HPDE6-E6E7 (cell line): Measurements from ENCODE around the gene MEIOC.
"Not testable (repeated sequence)": the region's sequence is repeated elsewhere in the genome, so short reads cannot be mapped to it uniquely, and the experiment has no call there.

Source experiments
- DNase-seq: peaks from one replicate; pipeline ENCODE4 v3.0.0; 2011; ENCODE audit warnings: missing footprints; ENCODE audit errors: extremely low spot score

MEIOC gene

DNA sequence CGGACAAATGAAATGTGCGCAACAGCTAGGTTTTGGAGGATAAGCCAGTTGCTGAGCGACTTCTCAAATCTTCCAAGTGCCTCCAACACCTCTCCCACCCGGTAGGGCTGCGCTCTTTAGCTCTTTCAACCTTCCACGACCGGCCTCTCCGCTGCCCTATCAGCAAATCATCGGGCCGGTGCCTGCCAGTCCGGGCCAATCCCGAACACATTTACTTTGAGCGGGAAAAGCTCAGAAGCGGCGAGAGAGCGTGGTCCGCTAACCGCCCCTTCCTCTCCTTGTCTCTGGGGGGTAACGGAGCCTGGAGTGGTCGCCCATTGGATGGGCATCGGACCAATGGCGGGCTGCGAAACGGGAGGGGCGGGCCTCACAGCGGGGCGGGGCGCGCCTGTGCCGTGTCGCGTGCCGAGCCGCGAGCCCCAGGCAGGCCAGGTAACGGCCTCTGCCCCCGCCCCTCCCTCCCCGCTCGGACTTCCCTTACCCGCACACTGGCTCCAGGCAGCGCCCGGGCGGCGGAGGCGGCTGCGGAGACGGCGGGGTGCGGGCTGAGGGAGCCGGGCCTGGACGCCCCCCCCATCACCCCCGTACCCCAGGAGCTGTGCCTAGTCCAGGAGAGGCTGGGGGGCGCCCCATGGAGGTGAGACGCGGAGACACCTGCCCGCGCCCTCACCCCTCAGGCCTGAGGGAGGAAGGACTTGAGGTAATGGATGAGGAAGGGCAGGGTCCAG lies at the start of gene MEIOC:
TSS of gene MEIOC (plus strand) at position 486 of the 728 bp plus-strand sequence. CDS start at position 632, 146 bp downstream.
- DNase-seq, result no peak

DNA sequence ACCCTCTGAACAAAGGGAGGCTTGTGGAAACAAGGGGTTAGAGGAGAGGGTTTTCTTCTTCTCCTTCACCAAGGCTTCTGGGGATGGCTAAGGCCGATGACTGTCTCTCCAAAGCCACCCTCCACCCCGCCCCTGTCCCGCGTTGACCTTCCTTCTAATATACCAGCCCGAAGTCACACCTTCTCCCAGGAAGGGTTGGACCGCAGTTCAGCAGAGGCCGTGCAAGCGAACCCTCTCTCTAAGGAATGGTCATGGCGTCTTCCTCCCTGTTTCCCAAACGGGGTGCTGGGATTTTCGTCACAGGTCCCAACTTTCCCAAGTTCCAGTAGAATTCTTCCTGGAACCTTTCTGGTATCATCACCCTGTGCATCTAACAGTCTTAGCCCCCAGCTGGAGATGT lies 49.6 kb upstream of the MEIOC start:
- DNase-seq, result no peak

DNA sequence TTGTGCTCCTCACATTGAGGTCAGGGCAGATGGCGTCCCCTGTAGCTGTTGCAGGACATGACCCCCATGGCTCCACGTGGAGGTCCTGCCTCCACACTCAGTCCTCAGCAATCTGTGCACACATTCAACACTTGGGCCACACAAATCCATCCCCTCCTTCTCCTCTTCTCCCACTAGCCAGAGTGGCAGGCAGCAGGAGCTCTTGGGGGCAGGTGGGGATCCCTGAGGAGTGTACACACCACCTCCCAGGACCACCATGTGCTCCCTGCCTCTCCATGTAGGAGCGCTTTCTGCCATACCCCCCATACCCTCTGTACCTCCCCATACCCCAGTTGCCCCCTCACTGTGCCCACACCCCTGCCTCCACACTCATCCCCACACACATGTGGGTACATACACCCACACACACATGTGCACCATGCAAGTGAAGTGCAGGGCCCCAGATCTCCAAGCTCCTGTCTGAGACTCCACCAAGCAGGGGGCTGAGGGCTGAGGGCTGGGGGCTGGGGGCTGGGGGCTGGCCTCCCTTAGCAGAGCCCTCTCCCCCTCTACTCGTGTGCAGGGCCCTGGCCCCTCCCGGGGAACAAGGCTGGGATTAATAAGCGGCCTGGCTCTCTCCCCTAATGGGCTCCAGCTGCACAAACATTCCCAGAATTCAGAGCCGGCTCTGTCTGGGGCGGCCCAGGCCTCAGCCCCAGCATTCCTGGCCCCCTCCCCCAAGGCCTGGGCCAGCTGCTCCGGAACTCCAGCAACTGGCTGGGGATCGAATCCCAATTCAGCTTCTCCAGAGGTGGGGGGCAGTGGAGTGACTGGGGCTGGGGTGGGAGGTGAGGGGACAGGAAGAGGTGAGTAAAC lies 48.2 kb upstream of the MEIOC start:
- no peak for DNase-seq

DNA sequence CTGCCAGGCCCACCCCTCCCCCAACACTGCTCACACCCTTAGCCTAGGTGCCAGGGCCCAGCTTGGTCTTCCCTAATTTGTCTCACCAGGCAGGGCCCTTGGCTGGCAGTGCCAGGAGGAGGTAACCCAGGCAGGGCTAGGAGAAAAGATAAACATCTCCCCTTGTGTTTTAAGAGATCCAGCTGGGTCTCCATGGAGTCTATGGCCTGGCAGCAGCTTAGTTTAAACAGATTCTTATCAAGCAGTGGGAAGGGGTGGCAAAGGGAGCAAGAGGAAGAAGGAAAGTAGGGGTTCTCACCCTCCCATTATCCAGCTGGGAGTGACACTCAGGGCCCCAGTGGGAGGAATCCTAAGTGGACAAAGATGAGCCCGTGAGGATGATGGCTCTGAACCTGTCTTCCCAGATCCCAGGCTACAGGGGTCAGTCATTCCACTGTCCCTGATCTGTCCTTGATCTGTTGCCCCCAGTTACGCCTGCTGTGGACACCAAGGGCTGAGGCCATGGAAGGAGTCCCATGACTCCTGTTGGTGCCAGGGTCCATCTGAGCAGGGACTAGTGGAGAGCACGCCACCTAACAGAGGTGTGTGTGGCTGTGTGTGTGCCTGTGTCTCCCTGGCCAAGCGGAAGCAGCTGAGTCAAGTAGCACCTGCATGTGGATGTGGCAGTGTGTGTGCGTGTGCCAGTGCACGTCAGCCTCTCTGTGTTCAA lies 47.4 kb upstream of the MEIOC start:
- no peak for DNase-seq

DNA sequence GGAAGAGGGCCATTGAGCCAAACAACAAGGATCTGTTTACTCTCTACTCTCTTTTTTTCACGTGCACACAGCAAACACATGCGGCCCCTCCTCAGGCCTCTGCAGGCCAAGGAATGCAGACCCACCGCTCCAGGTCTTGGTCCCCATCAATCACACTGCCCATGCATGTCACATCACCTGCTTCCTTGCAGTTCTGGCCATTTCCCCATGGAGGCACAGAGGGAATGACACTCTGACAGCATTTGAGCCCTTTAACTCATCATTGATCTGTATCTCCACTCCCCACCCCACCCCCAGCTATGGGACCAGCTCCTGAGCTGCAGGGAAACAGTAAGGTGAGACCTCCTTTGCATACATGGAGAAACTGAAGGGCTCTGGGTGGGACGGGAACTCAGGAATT lies 45.9 kb upstream of the MEIOC start:
- DNase-seq, result no peak

DNA sequence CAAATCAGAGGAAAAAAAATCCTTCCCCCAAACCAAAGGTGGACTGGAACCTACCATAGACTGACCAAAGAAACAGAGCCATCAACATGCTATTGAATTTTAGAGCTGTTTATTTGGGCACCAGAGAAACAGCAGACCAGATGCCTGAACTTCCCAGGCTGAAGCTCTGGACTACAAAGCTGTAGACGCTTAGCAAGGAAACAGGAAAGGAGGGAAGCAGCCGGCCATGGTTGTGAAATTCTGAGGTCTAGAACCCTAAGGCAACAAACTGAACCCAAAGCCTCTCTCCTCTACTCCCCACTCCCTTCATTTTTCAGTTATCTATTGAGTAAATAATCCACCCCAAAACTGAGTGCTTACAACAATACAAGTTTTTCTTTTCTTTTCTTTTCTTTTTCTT lies 45.4 kb upstream of the MEIOC start:
- no peak for DNase-seq

DNA sequence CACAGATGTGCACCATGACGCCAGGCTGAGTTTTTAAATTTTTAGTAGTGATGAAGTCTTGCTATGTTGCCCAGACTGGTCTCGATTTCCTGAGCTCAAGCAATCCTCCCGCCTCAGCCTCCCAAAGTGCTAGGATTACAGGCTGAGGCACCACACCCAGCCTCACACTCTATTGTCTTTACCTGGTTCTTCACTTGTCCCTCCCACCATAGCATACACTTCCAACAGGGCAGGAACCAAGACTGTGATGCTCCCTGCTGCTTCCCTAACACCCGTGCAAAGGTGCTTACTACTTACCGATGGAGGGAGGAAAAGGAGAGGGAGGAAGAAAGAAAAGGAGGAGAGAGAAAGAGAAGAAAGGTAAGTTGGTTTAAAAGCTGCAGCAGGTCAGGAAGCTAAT lies 41.4 kb upstream of the MEIOC start:
- DNase-seq, result no peak

DNA sequence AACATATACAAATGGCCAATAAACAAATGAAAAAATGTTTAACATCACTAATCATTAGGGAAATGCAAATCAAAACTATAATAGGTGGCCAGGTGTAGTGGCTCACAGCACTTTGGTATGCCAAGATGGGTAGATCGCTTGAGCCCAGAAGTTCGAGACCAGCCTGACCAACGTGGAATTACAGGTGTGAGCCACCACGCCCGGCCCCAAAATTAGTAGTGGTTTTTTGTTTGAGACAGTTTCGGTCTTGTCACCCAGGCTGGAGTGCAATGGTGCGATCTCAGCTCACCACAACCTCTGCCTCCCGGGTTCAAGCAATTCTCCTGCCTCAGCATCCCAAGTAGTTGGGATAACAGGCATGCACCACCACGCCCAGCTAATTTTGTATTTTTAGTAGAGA lies 37.6 kb upstream of the MEIOC start:
- DNase-seq, result not testable (repeated sequence)

DNA sequence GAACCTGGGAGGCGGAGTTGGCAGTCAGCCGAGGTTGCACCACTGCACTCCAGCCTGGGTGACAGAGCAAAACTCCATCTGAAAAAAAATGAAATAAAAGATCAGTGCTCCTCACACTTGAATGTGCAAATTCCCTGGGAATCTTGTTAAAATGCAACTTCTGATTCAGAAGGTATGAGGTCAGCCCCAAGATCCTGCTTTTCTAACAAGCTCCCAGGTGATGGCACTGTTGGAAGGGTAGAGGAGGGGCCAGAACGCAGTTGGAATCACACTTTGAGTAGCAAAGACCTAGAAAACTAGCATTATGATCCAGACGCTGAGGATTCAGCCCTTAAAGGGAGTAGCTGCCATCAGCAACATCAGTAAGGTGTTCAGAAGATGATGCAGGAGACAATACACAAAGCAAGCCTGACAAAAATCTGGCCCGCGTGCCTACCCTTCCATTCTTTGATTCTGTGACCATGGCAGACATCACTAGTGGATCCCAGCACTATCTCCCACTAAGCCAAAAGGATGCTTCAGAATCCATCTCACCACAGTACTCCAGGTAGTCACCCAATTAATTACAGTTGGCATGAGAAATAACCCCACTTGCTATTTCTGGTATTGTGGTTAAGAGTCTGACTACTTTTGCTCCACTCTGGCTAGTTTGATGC lies 33.1 kb upstream of the MEIOC start:
- no peak for DNase-seq

DNA sequence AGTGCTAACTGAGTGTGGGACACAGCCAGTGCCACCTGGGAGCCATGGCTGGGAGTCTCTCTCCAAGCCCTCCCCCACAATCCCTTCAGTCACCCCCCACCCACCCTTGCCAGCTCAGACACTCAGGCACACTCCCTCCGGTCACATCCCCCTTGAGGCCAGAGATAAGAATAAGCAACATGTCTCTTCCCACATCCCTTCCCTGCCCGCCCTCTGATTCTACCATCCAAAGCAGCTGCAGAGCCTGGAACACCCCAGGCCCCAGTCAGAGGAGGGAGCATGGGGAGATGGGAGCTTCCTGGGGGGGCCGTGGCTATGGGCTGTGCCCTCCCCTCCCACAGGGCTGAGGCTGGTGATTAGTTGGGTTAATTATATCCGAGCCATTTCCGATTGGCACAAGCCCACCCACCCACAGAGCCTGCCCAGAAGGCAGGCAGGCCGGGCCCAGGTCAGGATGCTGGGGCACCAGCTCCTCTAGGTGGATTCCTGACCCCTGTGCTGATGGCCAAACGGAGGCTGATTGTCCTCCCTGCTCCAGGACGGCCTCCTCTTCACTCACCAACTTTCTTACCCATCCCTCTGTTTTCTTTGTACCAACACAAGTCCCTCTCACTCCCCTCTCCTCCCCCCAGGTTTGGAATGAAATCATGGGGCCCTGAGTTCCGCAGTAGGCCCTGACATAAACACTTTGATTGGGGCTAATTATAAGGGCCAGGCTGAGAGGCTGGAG lies 28.6 kb upstream of the MEIOC start:
- no peak for DNase-seq

DNA sequence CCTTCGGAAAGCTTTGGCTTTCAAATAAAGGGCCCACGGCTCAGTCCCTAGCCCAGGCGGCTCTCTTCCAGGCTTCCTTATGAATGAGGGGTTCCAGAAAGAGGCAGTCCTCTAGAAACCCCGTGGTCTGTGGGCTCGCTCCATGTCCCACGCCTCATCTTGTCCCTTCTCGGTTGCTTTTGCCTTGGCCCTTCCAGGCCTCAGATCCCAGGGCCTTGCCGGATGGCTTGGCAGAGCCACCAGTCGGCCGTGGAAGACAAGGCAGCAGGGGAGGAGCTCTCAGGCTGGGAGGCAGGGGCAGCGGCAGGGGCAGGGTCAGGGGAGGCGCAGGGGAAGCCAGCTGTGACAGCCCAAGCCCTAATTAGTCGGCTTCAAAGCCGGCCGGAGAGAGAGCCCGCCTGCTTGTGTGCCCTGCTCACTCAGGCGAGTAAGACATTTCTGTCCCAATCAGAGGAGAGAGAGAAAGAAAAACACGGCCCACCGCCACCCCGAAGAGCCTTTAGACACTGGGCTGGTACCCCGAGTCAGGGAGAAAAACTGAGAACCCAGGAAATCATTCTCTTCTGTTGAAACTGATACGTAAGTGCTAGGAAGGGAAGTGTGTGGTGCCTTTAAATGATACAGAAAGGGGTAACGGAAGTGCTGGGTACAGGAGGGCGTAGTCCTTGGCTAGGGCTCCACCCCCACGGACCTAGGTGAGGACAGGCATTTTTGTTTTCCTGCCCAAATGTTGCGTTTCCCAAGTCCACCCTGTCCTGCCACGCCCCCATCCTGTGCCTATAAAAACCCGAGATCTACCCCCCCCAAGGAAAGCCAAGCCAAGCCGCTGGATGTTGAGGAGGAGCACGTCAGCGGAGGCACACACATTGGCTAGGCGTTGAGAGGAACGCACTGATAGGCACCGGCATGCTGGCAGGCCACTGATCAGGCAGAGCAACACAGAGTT lies 27.8 kb upstream of the MEIOC start:
- no peak for DNase-seq

DNA sequence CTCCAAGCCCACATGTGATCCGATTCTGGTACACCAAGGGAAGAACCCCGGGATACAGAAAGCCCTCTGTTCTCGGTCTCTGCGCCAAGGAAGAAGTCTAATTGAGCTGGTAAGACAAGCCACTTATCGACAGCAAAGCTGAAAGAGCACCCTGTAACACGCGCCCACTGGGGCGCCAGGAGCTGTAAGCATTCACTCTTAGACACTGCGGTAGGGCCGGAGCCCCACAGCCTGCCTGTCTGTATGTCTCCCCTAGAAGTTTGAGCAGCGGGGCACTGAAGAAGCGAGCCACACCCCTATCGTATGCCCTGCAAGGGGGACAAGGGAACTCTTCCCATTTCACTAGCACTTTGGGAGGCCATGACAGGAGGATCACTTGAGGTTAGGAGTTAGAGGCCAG lies 27.0 kb upstream of the MEIOC start:
- DNase-seq, result no peak

DNA sequence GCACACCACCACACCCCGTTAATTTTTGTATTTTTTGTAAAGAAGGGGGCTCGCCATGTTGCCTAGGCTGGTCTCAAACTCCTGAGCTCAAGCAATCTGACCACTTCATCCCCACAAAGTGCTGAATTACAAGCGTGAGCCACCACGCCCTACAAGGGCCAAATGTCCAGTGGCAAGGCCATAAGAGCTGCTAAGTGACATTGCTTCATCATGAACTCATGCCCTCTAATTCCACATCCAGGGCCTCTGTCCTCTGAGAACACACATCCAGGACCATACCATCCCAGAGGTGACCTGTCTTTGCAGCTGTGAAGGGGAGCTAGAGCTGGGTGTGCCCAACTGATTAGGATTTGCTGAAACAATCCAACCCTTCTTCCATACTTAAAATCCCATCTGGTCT lies 25.6 kb upstream of the MEIOC start:
- DNase-seq, result no peak

DNA sequence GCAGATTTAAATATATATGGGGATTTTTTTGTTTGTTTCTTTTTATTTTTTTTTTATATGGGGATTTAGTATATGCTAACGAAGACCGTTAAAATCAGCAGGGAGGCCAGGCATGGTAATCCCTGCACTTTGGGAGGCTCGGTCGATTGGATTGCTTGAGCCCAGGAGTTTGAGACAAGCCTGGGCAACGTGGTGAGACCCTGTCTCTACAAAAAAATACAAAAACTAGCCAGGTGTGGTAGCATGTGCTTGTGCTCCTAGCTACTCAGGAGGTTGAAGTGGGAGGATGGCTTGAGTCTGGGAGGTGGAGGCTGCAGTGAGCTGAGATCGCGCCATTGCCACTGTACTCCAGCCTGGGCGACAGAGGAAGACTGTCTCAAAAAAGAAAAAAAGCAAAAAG lies 22.3 kb upstream of the MEIOC start:
- no peak for DNase-seq

DNA sequence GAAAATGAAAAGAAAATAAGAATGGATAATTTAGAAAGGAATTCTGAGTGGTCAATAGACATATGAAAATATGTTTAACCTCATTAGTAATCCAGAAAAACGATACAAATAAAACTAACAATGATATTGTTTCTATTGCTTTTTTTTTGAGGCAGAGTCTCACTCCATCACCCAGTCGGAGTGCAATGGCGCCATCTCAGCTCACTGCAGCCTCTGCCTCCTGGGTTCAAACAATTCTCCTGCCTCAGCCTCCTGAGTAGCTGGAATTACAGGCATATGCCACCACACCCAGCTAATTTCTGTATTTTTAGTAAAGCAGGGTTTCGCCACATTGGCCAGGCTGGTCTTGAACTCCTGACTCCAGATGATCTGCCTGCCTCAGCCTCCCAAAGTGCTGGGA lies 21.9 kb upstream of the MEIOC start:
- not testable (repeated sequence) for DNase-seq

DNA sequence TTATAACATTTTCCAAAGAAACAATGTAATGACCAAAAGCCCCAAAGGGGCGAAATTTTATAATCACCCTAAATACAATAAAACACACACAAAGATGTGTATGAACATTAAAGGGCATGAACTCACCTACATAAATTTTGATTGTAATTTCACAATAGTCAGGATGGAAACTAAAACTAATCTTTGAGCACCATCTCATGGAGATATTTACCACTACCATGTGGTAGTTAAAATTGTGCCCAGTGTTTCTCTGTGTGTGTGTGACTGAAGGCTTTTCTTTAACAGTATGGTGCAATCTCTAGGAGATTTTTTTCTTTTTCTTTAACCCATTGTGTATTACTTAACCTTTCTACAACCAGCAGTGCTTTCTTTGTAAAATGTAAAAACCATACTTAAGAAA lies 19.7 kb upstream of the MEIOC start:
- no peak for DNase-seq

DNA sequence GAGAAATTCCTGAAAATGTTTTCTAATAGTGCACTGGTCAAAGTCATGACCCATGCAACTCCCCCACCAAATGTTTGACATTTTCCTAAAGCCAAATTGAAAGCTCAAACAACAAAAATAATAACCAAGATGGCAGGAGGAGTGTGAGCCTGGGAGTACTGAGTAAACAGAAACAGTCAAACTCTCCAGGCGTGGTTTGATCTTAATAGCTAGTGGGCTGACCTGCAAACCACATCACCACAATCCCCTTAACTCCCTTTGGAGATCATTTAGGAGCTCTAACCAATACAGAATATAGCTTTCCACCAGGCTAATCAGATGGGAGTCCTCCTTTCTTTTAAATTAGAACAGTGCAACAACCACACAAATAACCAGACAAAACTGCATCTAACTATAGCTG lies 19.2 kb upstream of the MEIOC start:
- DNase-seq, result no peak

DNA sequence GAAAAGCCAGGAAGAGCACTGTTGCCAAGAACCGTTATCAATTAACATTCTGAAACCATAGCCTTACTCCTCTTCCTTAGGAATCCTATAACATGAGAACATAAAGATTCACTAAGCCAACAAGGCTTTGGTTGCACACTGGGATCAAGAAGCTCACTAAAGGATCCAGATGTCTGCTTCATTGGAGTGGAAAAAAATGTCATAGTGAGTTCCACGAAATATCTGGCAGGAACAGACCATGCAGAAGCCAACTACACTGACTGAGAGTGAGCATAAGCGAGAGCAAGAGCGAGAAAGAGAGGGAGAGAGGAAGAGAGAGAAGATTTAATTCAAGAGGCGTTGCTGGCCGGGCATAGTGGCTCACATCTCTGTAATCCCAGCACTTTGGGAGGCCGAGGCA lies 13.4 kb upstream of the MEIOC start:
- no peak for DNase-seq

DNA sequence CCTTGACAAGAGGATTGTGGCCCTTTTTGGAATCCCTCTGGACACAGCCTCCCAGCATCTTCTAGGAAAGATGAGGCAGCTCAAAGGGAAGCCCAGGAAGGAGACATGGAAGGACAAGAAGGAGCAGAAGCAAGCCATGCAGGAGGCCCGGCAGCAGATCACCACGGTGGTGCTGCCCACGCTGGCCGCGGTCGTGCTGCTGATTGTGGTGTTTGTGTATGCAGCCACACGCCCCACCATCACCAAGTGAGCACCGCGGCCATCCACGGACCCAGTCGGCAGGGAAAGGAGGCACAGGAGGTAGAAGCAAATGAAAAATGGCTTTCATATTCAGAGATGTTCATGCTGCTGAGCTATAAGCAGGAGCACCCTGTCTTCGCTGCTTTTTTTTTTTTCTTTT lies 10.9 kb upstream of the MEIOC start:
- DNase-seq, result no peak

DNA sequence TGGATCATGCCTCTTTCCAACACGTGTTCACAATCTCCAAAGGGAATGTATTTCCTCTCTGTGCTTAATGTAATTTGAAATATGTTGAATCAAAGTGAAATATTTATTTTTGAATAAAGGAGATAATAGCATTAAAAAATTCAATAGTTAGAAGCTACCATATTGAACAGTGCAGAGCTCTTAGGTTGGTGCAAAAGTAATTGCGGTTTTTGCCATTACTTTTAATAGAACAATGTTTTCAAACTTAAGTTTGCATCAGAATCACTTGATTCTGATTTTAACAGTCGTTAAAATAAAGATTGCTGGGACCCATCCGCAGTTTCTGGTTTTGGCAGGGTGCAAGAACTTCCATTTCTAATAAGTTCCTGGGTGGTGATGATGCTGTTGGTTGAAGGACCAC lies 10.0 kb upstream of the MEIOC start:
- DNase-seq, result no peak
